Fibroblast of skin of right biceps (primary cell): ENCODE results near the gene ZFAND2B.

Experiments
- DNase-seq: peaks from one replicate; pipeline ENCODE4 v3.0.0-alpha.2; 2013

Gene ZFAND2B, protein sequence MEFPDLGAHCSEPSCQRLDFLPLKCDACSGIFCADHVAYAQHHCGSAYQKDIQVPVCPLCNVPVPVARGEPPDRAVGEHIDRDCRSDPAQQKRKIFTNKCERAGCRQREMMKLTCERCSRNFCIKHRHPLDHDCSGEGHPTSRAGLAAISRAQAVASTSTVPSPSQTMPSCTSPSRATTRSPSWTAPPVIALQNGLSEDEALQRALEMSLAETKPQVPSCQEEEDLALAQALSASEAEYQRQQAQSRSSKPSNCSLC

DNA sequence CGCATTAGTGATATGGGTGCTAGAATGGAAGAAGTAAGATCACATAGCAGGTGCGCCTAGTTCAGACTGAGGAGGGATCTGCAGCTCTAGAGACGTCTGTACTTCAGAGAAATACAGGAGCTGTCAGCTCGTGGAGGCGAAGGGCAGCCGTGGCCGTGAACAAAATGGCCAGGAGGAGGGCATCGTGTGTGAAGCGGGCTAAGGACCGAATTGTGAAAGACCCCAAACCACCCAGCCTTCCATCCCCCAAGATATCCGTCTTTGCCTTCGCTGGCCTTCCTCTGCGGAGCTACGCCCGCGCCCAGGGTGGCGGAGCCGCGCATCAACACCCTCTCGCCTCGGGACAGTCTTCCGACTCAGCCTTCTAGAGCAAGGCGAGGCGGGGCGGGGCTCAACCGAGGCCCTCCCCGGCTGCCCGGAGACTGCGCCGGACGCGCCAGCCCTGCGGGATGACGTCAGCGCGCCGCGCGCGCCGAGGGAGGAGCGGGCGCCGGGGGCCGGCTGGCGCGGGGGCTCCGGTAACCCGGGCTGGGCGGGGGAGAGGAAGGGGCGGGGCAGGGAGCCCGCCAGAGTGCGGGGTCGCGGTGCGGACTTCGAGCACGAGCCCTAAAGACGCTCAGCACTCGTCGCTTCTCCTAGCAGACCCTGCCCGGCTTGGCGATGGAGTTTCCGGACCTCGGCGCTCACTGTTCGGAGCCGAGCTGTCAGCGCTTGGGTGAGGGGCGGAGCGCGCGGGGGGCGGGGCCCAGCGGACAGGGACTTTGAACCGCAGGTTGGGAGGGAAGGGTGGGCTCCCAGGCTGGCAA, at the start of gene ZFAND2B:
ZFAND2B (plus strand) TSS at position 455 of the 806 bp plus-strand sequence; CDS start at position 661, 206 bp downstream.
- DNase-seq = peak; percentile 94

DNA sequence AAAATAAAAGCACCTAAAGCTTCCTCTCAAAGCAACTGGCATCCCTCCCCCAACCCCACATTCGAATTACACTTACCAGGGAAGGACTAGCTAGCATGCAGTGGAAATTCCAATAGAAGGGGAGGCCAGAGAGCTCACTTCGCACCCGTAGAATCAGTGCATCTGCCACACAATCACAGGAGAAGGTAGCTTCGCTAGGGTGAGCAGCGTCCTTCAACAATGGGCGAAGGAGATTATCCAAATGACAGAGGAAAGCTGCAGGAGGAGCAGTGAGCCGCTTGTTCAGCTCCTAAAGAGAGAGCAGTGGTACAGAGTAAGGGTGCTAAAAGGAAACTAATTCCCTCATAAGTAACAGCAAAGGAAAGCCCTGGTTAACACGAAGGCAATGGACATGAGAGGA, 49.2 kb upstream of the ZFAND2B start:
- DNase-seq = no peak

DNA sequence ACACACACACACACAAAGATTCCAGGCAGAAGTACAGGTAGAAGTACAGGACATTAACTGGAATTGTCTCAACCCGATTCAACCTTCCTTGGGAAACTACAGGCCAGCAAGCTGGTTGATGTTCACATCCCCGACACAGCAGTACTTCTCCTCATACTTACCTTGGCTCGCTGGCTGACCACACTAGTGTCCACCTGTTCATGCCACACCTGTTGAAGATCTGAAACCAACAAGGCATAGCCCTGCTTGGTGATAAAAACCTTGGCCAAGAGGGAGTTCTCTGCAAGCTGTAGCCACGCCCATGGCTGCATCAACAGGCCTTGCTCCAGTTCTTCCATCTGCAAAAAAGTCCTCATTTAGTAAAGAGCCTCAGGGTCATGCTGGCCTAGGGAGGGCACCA, 48.6 kb upstream of the ZFAND2B start:
- DNase-seq = no peak

GRCh38 chr2:219158586-219158985, 48.0 kb upstream of the ZFAND2B start:
- peak; percentile 68 for DNase-seq

DNA sequence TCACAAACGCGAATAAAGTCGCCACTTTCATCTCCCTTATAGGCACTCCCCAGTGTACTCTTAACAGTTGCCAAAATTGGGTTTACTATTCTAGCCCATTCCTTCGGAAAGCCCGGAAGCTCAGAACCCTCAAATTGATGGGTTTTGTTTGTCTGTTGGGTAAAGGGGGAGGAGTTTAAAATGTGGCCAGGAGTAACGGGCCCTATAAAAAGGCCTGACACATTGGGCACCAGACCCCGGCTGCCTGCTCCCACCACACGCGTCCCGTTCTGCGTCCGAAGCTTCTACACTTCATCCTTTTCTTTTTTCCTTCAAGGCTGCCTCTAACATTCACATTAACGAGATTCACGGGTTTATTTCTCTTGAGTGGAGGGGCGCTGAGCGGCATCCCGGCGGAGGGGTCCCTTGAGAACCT, 46.8 kb upstream of the ZFAND2B start:
- DNase-seq = no peak

GRCh38 chr2:219160186-219161017, 46.2 kb upstream of the ZFAND2B start, which contains the start of gene NHEJ1:
NHEJ1 (minus strand) TSS chr2:219160815; CDS start chr2:219158362, 2,453 bp downstream.
- peak; percentile 93 for DNase-seq

- no peak for DNase-seq
Measured at GRCh38 chr2:219161097-219161496, 45.5 kb upstream of the ZFAND2B start.

GRCh38 chr2:219163156-219163555, 43.4 kb upstream of the ZFAND2B start:
- DNase-seq = no peak

DNA sequence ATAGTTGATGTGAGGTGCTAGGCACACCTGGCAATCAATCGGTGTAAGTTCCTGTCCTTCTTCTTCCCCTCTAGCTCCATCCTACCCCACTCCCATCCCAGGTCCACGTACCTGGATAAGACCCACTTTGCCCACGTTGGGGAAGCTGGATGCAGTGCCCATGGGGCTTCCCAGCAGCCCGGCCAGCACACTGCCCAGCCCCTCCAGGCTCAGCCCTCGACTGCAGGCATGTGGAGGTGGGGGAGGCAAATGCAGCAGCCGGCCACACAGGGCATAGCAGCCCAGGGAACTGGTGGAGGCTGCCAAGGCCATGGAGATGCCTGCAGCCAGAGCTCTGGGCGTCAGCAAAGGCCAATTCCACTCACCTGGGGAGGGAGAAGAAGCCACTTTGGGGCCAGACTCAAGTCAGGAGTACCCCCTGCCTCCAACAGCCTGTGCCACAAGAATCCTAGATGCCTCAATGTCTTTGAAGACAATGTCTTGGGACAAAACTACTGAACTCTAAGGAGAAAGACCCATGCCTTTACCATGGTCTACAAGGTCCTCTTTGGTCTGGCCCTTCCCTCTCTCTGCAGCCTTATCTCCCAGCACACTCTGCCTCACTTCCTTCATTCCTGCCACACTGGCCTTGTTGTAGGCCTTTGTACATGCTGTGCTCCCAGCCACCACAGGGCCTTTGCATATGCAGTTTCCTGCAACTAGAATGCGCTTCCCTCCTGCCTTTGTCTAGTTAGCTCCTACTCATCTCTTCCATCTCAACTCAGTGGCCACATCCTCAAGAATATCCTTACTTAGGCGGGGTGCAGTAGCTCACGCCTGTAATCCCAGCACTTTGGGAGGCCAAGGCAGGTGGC, 41.3 kb upstream of the ZFAND2B start:
- no peak for DNase-seq

DNA sequence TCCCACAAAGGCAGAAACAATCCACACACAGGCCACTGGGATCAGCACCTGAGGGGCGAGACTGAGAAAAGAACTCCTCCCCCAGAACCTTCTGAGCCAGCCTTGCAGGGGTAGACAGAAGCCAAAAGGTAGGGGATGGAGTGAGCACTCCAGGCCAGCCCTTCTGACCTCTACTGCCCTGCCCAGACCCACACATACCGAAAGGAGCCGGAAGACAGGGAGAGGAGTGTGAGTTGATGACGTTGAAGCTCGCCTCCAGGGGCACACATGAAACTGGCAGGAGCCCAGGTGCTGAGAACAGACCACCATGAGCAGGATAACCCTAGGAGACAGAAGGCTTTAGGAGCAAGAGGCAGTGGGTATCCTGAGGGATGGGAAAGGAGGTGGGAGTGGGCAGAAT, 38.6 kb upstream of the ZFAND2B start:
- DNase-seq = no peak

DNA sequence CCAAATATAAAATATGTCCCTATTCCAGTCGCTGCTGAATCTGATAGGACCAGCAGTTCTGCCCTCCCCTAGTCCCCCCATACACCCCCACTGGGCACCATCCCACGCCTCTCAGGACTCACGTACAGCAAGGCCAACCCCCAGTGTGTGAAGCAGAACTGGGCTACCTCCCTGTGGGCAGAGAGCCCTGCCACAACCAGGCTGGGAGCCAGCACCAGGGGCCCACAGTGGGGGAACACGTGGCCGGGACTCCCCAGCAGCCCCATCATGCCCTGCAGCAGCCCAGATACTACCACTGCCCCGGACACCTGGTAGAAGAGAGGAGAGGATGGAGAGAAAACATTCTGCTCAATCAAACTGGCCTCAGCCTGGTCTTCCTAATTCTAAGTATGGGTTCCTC, 38.1 kb upstream of the ZFAND2B start:
- DNase-seq = no peak

DNA sequence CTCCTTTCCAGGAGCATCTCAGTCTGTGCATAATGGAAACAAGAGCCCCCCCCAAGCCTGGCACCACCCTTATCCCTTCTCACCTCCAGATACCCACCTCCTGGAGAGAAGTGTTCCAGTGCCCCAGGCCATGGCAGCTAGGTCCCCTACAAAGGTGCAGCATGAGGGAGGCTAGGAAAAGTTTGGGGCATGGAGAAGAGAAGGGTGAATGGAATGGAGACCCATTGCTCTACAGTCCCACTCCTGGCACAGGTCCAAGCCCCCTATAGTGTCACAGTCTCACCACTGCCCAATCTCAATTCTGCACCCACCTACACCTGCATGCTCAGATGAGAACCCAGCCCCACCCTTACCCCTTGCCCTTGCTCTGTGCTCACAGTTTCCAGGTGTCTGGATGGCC, 37.6 kb upstream of the ZFAND2B start:
- DNase-seq = no peak

DNA sequence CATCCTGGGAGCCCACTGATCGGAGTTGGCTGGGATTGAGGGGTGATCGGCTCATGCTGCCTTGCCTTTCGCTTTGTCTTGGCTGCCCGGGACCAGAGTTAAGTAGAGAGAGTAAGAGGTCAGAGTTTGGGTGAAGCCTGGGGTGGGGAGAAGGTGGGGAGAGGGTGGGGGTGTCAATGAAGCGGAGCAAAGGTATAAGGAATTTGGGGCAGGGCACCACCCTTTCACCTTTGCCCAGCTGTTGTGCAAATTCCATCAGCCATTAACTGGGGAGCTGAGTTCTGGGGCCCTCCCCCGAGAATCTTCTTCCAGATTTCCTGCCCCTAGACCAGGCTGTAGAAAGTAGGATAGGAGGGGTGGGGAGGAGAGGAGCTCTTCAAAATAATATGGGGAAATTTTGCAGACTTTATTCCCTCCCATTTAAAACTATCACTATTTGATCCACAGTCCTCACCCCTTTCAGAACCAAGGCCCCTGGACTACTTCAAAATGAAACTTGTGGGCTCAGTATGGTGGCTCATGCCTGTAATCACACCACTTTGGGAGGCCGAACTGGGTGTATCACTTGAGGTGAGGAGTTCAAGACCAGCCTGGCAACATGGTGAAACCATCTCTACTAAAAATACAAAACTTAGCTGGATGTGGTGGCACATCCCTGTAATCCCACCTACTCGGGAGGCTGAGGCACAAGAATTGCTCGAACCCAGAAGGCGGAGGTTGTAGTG, 36.5 kb upstream of the ZFAND2B start, which contains the start of gene SLC23A3:
SLC23A3 (minus strand) TSS at position 100 of the 725 bp plus-strand sequence; CDS start at position 55, 45 bp downstream.
- DNase-seq = no peak

- peak; percentile 72 for DNase-seq
Measured at GRCh38 chr2:219171231-219171651, 35.3 kb upstream of the ZFAND2B start.

DNA sequence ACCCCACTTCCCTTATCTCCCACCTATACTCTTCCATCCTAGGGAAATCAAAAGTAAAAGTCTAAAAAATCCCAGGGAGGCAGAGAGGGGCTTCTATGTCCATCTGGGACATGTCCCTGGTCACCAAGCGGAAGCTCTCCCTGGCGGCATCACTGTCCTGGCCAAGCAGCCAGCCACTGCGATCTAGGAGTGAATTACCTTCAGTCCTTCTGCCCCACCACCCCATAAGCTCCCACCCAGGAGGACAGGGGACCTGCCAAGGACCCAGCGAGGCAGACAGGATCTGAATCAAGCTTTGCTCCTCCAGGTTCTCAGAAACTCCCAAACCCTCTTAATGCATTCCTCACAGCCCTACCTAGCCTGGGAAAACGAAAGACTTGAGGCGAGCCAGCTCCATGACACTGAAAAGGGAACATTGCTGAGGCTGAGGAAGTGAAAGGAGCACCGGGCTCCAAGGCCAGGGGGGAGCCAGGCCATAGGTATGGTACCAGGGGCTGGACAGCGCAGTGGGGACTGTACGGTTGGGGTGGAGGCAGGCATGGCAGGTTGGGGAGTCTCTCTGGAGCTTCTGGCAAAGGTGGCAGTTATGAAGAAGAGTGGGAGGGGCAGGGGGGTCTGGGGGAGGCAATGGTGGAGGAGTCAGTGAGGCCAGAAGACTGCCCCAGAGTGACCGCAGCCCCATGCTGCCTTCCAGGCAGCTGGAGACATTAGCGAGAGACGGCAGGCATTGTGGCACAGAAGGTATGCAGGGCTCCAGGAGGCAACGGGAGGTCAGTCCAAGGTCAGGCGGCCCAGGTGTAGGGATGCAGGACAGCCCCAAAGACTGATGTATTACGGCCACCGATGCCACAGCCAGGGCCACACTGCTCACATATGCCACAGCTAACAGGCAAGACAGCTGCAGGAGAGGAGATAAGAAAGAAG, 34.1 kb upstream of the ZFAND2B start:
- DNase-seq = no peak

GRCh38 chr2:219173176-219173575, 33.4 kb upstream of the ZFAND2B start:
- no peak for DNase-seq

DNA sequence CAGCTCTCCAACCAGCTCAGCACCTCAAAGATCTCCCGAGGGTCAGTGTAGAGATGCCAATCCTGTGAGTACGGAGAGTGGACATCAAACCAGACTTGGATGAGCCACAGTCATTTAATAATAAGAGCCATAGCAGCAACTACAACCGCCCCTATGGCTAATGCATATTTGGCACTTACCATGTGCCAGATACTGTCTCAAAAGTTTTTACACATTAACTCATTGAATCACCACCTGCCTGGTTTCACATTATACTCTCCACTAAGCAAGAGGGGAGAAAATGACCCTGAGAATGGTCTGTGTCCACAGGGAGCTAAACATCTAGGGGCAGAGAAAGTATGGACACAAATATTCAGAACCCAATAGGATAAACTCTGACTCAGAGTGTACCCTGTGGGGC, 32.4 kb upstream of the ZFAND2B start:
- DNase-seq = no peak

DNA sequence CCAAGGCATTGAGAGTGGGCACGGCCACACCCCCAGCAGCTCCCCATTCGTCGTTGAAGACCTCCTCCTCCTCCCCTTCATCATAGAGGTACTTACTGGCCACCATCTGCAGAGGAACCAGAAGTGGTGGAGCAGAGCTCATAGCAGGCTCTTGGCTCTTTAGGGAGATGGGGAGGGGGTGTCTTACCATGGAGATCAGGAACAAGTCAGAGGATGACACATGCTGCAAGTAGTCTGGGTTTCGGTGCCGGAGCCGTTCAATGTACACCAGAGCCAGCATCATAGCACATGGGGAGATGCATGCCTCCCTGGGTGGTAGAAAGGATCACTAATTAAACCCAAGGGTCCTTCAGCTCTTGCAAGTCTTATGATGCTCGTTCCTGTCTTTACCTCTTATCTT, 31.8 kb upstream of the ZFAND2B start:
- DNase-seq = no peak

GRCh38 chr2:219175486-219175885, 31.1 kb upstream of the ZFAND2B start:
- DNase-seq = no peak
